ENCODE data around the gene ASTN1. TPM values are rescaled to one million over a fixed set of nuclear protein-coding genes. Genes with fewer than 3 reads are reported as not detected.
A peak's percentile ranks its signal among the peaks of the same experiment; 100 is the strongest.

ASTN1 gene
- total and polyA plus RNA-seq, 2 of the 4 experiments (the other 2 are of a cell fraction) = under 0.01 to 0.07 TPM

GRCh38 chr1:176903474-176903873 lies 261.0 kb downstream of the ASTN1 start:
- Histone ChIP-seq H3K14ac (replicated peaks; ENCODE audit: low read depth, low read length) (no peak overlapping the region), H3K56ac (ENCODE audit: extremely low read depth, insufficient read depth, low read length) (no peak overlapping the region), H3K9ac (ENCODE audit: low read depth, low read length) (no peak overlapping the region), H3K27ac (ENCODE audit: insufficient read depth, low read length) (no peak overlapping the region), H3K23ac (ENCODE audit: low read depth, low read length) (no peak overlapping the region), H3K4me1 (ENCODE audit: control insufficient read depth, insufficient read depth, low read length) (no peaks in the 10 kb centered on the region), H3K9me1 (ENCODE audit: insufficient read depth, low read length) (no peaks in the 10 kb centered on the region), H3K36me3 (ENCODE audit: control insufficient read depth, insufficient read depth, low read length) (no peaks in the 10 kb centered on the region), H2BK120ac (ENCODE audit: low read depth, low read length) (no peak overlapping the region), H3K27me3 (ENCODE audit: control insufficient read depth, insufficient read depth, low read length) (peaks cover 2% of the 10 kb centered on the region; the same call in 1 of the 2 replicates), H4K5ac (ENCODE audit: low read depth, low read length) (no peak overlapping the region), H3K4me3 (ENCODE audit: insufficient read depth, low read depth, low read length) (no peak overlapping the region), H2AFZ (replicated peaks; ENCODE audit: low read length, poor library complexity) (no peak overlapping the region), H3K9me3 (ENCODE audit: control insufficient read depth, insufficient read depth, low read length) (no peaks in the 10 kb centered on the region), H3K79me1 (ENCODE audit: low read depth in 1 of 2, low read length in 2 of 2) (no peaks in the 10 kb centered on the region), H4K8ac (ENCODE audit: low read depth in 2 of 2, low read length in 2 of 2) (no peak overlapping the region), H2BK15ac (ENCODE audit: low read depth, low read length) (no peak overlapping the region), H3K18ac (ENCODE audit: low read depth, low read length) (no peak overlapping the region), H3K4ac (ENCODE audit: low read depth, low read length) (no peak overlapping the region), H4K20me1 (ENCODE audit: insufficient read depth, low read length) (no peaks in the 10 kb centered on the region), H2AK5ac (ENCODE audit: low read depth, low read length) (no peak overlapping the region), H2AK9ac (replicated peaks; ENCODE audit: low read depth, low read length, poor library complexity) (no peak overlapping the region), H2BK5ac (ENCODE audit: low read depth, low read length, poor library complexity, severe bottlenecking) (no peak overlapping the region), H3K4me2 (ENCODE audit: low read depth, low read length) (no peak overlapping the region), H4K91ac (ENCODE audit: insufficient read depth, low read depth, low read length) (no peak overlapping the region), H2BK20ac (ENCODE audit: low read depth, low read length) (no peak overlapping the region)
- dilution Hi-C loops (cut with HindIII; ENCODE audit: low sequenced_read_pairs, unreplicated experiment) (no loop called here), in situ Hi-C loops (cut with MboI; ENCODE audit: low sequenced_read_pairs) (loop anchor here (10.0 kb wide), 1 partner anchor 441 kb away; no protein-coding TSS in a partner anchor), intact Hi-C loops (cut with micrococcal nuclease) (no loop called here)
- no peak for TF ChIP-seq BHLHE40 (IDR thresholded peaks at IDR 0.05; ENCODE audit: low read depth, low read length)
- no peak for TF ChIP-seq ELK1 (IDR thresholded peaks at IDR 0.05; ENCODE audit: borderline replicate concordance, low read depth, low read length)
- no peak for TF ChIP-seq RAD21 (IDR thresholded peaks at IDR 0.05; ENCODE audit: low read length)
- TF ChIP-seq CTCF (conservative IDR thresholded peaks at IDR 0.05; ENCODE audit: low read depth, low read length) = no peak
- TF ChIP-seq MXI1 (IDR thresholded peaks at IDR 0.05; ENCODE audit: borderline replicate concordance, low read depth, low read length) = no peak
- TF ChIP-seq MAFK (IDR thresholded peaks at IDR 0.05; ENCODE audit: low read depth, low read length) = no peak
- BruUV-seq (replicated peaks) = no TSS peak
- no peak for ATAC-seq (ENCODE audit: low read depth)
- ChIA-PET POLR2A (ENCODE audit: unreplicated experiment) (no interaction called here), CTCF (no interaction called here)
- 64% methylated on average over 2 of the region's 4 CpGs; no CpG with 5 or more reads in 1 of the 2 experiments for WGBS, 2 experiments (ENCODE audit: extremely low coverage in 2 of 2, insufficient read length in 1 of 2)
- DNase-seq = peak; percentile 37

Measured in IMR-90 (cell line).